A549 (cell line): ENCODE measurements around the gene POLR3B. TPM values are rescaled to one million over a fixed set of nuclear protein-coding genes. Genes with fewer than 3 reads are reported as not detected.

ENCODE experiments used
- ATAC-seq, 2 experiments: fragments of 200-7000 bp in 1 of 2; fragments of >200 bp in 1 of 2; cut with Nextera tagmentation in 1 of 2; cut with Tn5 transposase in 1 of 2; 3 replicates each; pipeline versions ENCODE4 v1.8.0 to v1.9.1; 2018 to 2020; ENCODE audit warnings: mild to moderate bottlenecking in 1 of 2, moderate library complexity in 1 of 2
- CTCF ChIA-PET: fragments of 300-600 bp; sonication (Branson Sonifier 250); formaldehyde crosslinking; extraction: SDS; loops from one replicate; lab custom pipeline; 2021; ENCODE audit warnings: antibody characterized with exemption, inconsistent platforms; lab: Yijun Ruan, JAX
- POLR2A ChIA-PET: fragments of 350-600 bp; formaldehyde crosslinking; extraction: SDS; loops from one replicate; lab custom pipeline; 2021; ENCODE audit warnings: antibody characterized with exemption, inconsistent platforms; lab: Yijun Ruan, JAX
- DNase-seq, 2 experiments: peaks; one replicate each; pipeline versions ENCODE4 v3.0.0 to v3.0.0-alpha.2; 2011 to 2016; ENCODE audit warnings: low read depth in 1 of 2, low spot score in 1 of 2
- FAIRE-seq: peaks from 2 replicates; lab custom pipeline; 2011; peaks lifted over from hg19 to GRCh38; lab: Jason Lieb, UNC
- H3K27ac ChIP-seq, 2 experiments: fragments of >200 bp; sonication (Bioruptor Twin); formaldehyde crosslinking; 3 replicates each; pipeline ENCODE4 v1.5.1; 2016 to 2017
- H3K4me1 ChIP-seq: fragments of >200 bp; sonication (Bioruptor Twin); formaldehyde crosslinking; 3 replicates; pipeline ENCODE4 v1.6.1; 2016
- H3K4me2 ChIP-seq: fragments of >200 bp; sonication (Bioruptor Twin); formaldehyde crosslinking; 3 replicates; pipeline ENCODE4 v1.6.1; 2016
- H3K4me3 ChIP-seq: fragments of >200 bp; sonication (Bioruptor Twin); formaldehyde crosslinking; 3 replicates; pipeline ENCODE4 v1.5.1; 2016
- H3K9me3 ChIP-seq: fragments of >200 bp; sonication (Bioruptor Twin); formaldehyde crosslinking; 3 replicates; pipeline ENCODE4 v1.6.1; 2016
- BHLHE40 ChIP-seq: IDR thresholded peaks from 2 replicates; pipeline ENCODE4 v1.6.1; 2012; ENCODE audit warnings: low read depth, low read length, inconsistent platforms
- CHD4 ChIP-seq: fragments of 200-600 bp; sonication (generic); IDR thresholded peaks from 2 replicates; pipeline ENCODE4 v1.6.1; 2016; ENCODE audit warnings: antibody characterized with exemption, mild to moderate bottlenecking, borderline replicate concordance
- ESRRA ChIP-seq: fragments of 150-350 bp; IDR thresholded peaks from 2 replicates; pipeline ENCODE4 v1.6.1; 2014; ENCODE audit warnings: mild to moderate bottlenecking, low read length, borderline replicate concordance
- FOSL2 ChIP-seq, 2 experiments: fragments of 450-650 bp in 1 of 2; fragments of >200 bp in 1 of 2; sonication (Bioruptor Twin) in 1 of 2; formaldehyde crosslinking; IDR thresholded peaks; 2 replicates each; pipeline versions ENCODE4 v1.5.0 to v1.6.1; 2016 to 2020; ENCODE audit warnings: mild to moderate bottlenecking in 1 of 2, moderate library complexity in 1 of 2
- FOXS1 ChIP-seq: fragments of 250-450 bp; sonication (Bioruptor Pico); IDR thresholded peaks from 2 replicates; pipeline ENCODE4 v1.5.0; 2020; ENCODE audit warnings: mild to moderate bottlenecking, moderate library complexity
- GATA3 ChIP-seq: IDR thresholded peaks from 2 replicates; pipeline ENCODE4 v1.6.1; 2012; ENCODE audit warnings: borderline replicate concordance
- HOXA7 ChIP-seq: fragments of 250-450 bp; sonication (Bioruptor Pico); IDR thresholded peaks from 2 replicates; pipeline ENCODE4 v1.5.0; 2020; ENCODE audit warnings: mild to moderate bottlenecking, moderate library complexity
- HOXB5 ChIP-seq: fragments of 250-450 bp; sonication (Bioruptor Pico); IDR thresholded peaks from 2 replicates; pipeline ENCODE4 v1.5.0; 2020; ENCODE audit warnings: mild to moderate bottlenecking, moderate library complexity
- KDM5A ChIP-seq: fragments of 200-600 bp; sonication (generic); IDR thresholded peaks from 2 replicates; pipeline ENCODE4 v1.6.1; 2016; ENCODE audit warnings: antibody characterized with exemption, mild to moderate bottlenecking
- MAFK ChIP-seq: fragments of 450-650 bp; IDR thresholded peaks from 2 replicates; pipeline ENCODE4 v1.6.1; 2014; ENCODE audit not compliant: partially characterized antibody
- MYC ChIP-seq: IDR thresholded peaks from 2 replicates; pipeline ENCODE4 v1.6.1; 2012; ENCODE audit warnings: mild to moderate bottlenecking, inconsistent platforms, low read length, improper control_type of control experiment, borderline replicate concordance
- NPAS2 ChIP-seq: fragments of 250-450 bp; sonication (Bioruptor Pico); IDR thresholded peaks from 2 replicates; pipeline ENCODE4 v1.8.0; 2022; ENCODE audit warnings: mild to moderate bottlenecking, moderate library complexity, borderline replicate concordance
- NR3C1 ChIP-seq: fragments of >200 bp; sonication (Bioruptor Twin); formaldehyde crosslinking; IDR thresholded peaks from 3 replicates; pipeline ENCODE4 v1.6.1; 2017
- PBX3 ChIP-seq: IDR thresholded peaks from 2 replicates; pipeline ENCODE4 v1.6.1; 2012
- PHF8 ChIP-seq: fragments of 200-600 bp; sonication (generic); IDR thresholded peaks from 2 replicates; pipeline ENCODE4 v1.6.1; 2016; ENCODE audit warnings: low read depth, mild to moderate bottlenecking, antibody characterized with exemption, moderate library complexity, borderline replicate concordance
- POLR2AphosphoS2 ChIP-seq: conservative IDR thresholded peaks from 2 replicates; pipeline ENCODE4 v1.6.1; 2012; ENCODE audit warnings: low read length, improper control_type of control experiment, inconsistent platforms
- RARB ChIP-seq: fragments of 250-450 bp; sonication (Bioruptor Pico); IDR thresholded peaks from 2 replicates; pipeline ENCODE4 v1.8.0; 2021; ENCODE audit warnings: mild to moderate bottlenecking, moderate library complexity
- RFX5 ChIP-seq: fragments of 450-650 bp; IDR thresholded peaks from 2 replicates; pipeline ENCODE4 v1.7.1; 2014; ENCODE audit warnings: antibody characterized with exemption, mild to moderate bottlenecking, moderate library complexity
- SREBF2 ChIP-seq: fragments of 450-650 bp; IDR thresholded peaks from 2 replicates; pipeline ENCODE4 v1.6.1; 2014; ENCODE audit warnings: mild to moderate bottlenecking, moderate library complexity
- ZC3H11A ChIP-seq: fragments of 450-650 bp; IDR thresholded peaks from 2 replicates; pipeline ENCODE4 v1.6.1; 2014; ENCODE audit warnings: antibody characterized with exemption, mild to moderate bottlenecking
- ZNF302 ChIP-seq: fragments of 250-450 bp; sonication (Bioruptor Pico); IDR thresholded peaks from 2 replicates; pipeline ENCODE4 v1.9.0; 2021; ENCODE audit warnings: inconsistent platforms, mild to moderate bottlenecking, moderate library complexity
- ZSCAN20 ChIP-seq: fragments of 250-450 bp; sonication (Bioruptor Pico); IDR thresholded peaks from 2 replicates; pipeline ENCODE4 v1.8.0; 2022; ENCODE audit warnings: mild to moderate bottlenecking, moderate library complexity
- WGBS: methylation state at CpG from one replicate; pipeline ENCODE4 v1.1.6; 2017; ENCODE audit errors: missing lambda C conversion rate; 5-methylcytosine and 5-hydroxymethylcytosine counted together
- polyA plus RNA-seq, 4 experiments: library from polyadenylated mRNA; depleted of rRNA in 3 of 4; stranded (reverse); fragments of >200 nt; fragmentation: RNase III in 1 of 4; extraction: RNeasy Plus Mini Kit Qiagen cat#74134 plus additional on column Dnase treatment in 1 of 4; gene quantifications; 2 replicates in 3 of 4; 3 replicates in 1 of 4; pipeline ENCODE4 v1.2.3, GENCODE V29; 2011 to 2017
- TF ChIP-seq, protein P1 (sequence below): fragments of 450-650 bp; IDR thresholded peaks from 2 replicates; pipeline ENCODE4 v1.6.1; 2014; ENCODE audit warnings: antibody characterized with exemption
- TF ChIP-seq, protein P2 (sequence below): fragments of >200 bp; sonication (Bioruptor Twin); formaldehyde crosslinking; IDR thresholded peaks from 3 replicates; pipeline ENCODE4 v1.6.1; 2016

The POLR3B gene
- polyA plus RNA-seq, 2 of the 4 experiments (the other 2 are of a cell fraction), result 5.4 to 10.7 TPM

GRCh38 chr12:106487664-106488063, 130.1 kb downstream of the POLR3B start:
- ChIA-PET CTCF (interaction anchor here (1.3 to 1.9 kb wide), 2 partner anchors 8 to 431 kb away, joined by 4 to 5 read pairs; no protein-coding TSS in a partner anchor), POLR2A (no interaction called here)
- Histone ChIP-seq H3K4me2 (no peak overlapping the region), H3K27ac (no peak overlapping the region), H3K9me3 (no peaks in the 10 kb centered on the region), H3K4me1 (no peaks in the 10 kb centered on the region), H3K4me3 (no peak overlapping the region)
- WGBS, result 97% methylated on average over 5 of the region's 5 CpGs
- ATAC-seq (no peak), DNase-seq (no peak), FAIRE-seq (no peak)
- TF ChIP-seq PBX3 (no peak), MYC (no peak), ESRRA (no peak), ZC3H11A (no peak), POLR2AphosphoS2 (no peak), GATA3 (no peak), NPAS2 (CRISPR knock-in tag) (no peak), FOXS1 (CRISPR knock-in tag) (no peak), CHD4 (no peak), HOXA7 (CRISPR knock-in tag) (no peak), SREBF2 (no peak), MAFK (no peak), PHF8 (no peak), NR3C1 (no peak)
- TF ChIP-seq, protein P1, sequence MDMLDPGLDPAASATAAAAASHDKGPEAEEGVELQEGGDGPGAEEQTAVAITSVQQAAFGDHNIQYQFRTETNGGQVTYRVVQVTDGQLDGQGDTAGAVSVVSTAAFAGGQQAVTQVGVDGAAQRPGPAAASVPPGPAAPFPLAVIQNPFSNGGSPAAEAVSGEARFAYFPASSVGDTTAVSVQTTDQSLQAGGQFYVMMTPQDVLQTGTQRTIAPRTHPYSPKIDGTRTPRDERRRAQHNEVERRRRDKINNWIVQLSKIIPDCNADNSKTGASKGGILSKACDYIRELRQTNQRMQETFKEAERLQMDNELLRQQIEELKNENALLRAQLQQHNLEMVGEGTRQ, result no peak
- TF ChIP-seq, protein P2, sequence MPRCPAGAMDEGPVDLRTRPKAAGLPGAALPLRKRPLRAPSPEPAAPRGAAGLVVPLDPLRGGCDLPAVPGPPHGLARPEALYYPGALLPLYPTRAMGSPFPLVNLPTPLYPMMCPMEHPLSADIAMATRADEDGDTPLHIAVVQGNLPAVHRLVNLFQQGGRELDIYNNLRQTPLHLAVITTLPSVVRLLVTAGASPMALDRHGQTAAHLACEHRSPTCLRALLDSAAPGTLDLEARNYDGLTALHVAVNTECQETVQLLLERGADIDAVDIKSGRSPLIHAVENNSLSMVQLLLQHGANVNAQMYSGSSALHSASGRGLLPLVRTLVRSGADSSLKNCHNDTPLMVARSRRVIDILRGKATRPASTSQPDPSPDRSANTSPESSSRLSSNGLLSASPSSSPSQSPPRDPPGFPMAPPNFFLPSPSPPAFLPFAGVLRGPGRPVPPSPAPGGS, result no peak

DNA sequence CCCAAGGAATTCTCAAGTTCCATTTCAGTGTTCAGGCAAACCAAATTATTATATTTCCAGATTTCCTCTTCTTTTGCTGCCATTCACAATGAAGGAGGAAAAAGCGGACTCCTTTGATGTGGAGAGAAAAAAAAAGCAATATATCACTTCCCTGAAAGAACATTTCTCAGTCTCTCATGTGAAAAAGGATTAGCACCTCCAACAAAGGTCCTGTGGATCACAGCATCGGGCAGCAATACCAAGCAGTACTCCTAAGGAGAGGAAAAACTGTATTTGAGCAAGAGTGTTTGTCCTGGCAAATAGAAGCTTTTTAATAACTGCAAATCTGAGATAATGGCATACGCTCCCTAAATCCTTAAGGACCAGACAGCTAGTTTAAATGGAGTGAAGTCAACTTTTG, 131.3 kb downstream of the POLR3B start:
- DNase-seq (no peak), FAIRE-seq (no peak), ATAC-seq (no peak)
- CTCF ChIA-PET, result interaction anchor here (1.3 to 1.9 kb wide), 2 partner anchors 7 to 430 kb away, joined by 4 to 5 read pairs; no protein-coding TSS in a partner anchor
- no peaks in the 10 kb centered on the region for H3K4me1 ChIP-seq
- H3K9me3 ChIP-seq, result no peaks in the 10 kb centered on the region
- 92% methylated on average over 3 of the region's 3 CpGs for WGBS
- no peak for TF ChIP-seq ZNF302 (CRISPR knock-in tag)
- H3K4me2 ChIP-seq, result no peak overlapping the region
- no peak overlapping the region for H3K27ac ChIP-seq
- no peak overlapping the region for H3K4me3 ChIP-seq
- POLR2A ChIA-PET, result no interaction called here

DNA sequence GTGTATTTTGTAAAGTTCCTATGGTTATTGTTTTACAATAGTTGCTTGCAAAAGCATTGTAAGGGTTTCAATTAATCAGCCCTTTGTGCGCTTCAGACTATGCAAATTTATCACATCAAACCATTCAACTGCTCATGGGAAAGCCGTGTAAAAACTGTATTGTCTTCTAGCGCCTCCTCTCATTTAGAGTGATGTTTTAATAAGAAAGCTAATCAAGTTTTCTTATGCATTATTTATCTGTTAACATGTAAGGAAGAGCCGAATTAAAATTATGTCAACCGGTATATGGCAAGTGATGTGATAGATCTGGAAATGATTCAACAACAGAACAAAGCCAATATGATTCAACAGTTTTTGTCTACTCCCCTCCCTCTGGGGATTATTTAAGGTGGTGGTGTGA, 132.7 kb downstream of the POLR3B start:
- Histone ChIP-seq H3K4me2 (no peak overlapping the region), H3K4me3 (no peak overlapping the region), H3K27ac (no peak overlapping the region), H3K9me3 (no peaks in the 10 kb centered on the region), H3K4me1 (no peaks in the 10 kb centered on the region)
- TF ChIP-seq, protein P2, result no peak
- no peak for TF ChIP-seq POLR2AphosphoS2
- no peak for TF ChIP-seq KDM5A
- TF ChIP-seq ZSCAN20, result no peak
- no peak for TF ChIP-seq FOSL2 (IDR thresholded peaks at IDR 0.05)
- no peak for TF ChIP-seq FOSL2 (CRISPR knock-in tag; IDR thresholded peaks at IDR 0.05)
- TF ChIP-seq RFX5, result no peak
- TF ChIP-seq, protein P1, result no peak
- TF ChIP-seq HOXB5, result no peak
- no peak for TF ChIP-seq RARB (CRISPR knock-in tag)
- TF ChIP-seq BHLHE40, result no peak
- 96% methylated on average over 5 of the region's 5 CpGs for WGBS
- ChIA-PET POLR2A (no interaction called here), CTCF (interaction anchor here (1.1 to 1.3 kb wide), 2 partner anchors 306 to 351 kb away, joined by 3 read pairs; no protein-coding TSS in a partner anchor)
- no peak for DNase-seq
- no peak for FAIRE-seq
- ATAC-seq, result no peak
